IMR-90 (cell line): Measurements from ENCODE around the gene IL3RA. TPM values are rescaled to one million over a fixed set of nuclear protein-coding genes. Genes with fewer than 3 reads are reported as not detected.

ENCODE experiments used
- ATAC-seq: fragments of 200-7000 bp; cut with Tn5 transposase; 2 replicates; pipeline ENCODE4 v1.9.1; 2020; ENCODE audit warnings: low read depth, mild to moderate bottlenecking, moderate library complexity
- BruUV-seq: library from RNA; stranded (reverse); fragments of 400-500 nt; replicated peaks from 2 replicates; lab custom pipeline; 2021; lab: Mats Ljungman, UMichigan
- CTCF ChIA-PET: fragments of 300-600 bp; formaldehyde crosslinking; extraction: SDS; loops from one replicate; lab custom pipeline; 2021; ENCODE audit warnings: antibody characterized with exemption; lab: Yijun Ruan, JAX
- POLR2A ChIA-PET: fragments of 300-600 bp; sonication (Branson Sonifier 250); formaldehyde crosslinking; loops from one replicate; lab custom pipeline; 2022; ENCODE audit warnings: antibody characterized with exemption; ENCODE audit not compliant: unreplicated experiment; lab: Charles Lee
- DNase-seq: peaks from one replicate; pipeline ENCODE4 v3.0.0; 2013
- H2AFZ ChIP-seq: replicated peaks from 2 replicates; pipeline ENCODE3; 2013; ENCODE audit warnings: low read length, mild to moderate bottlenecking; ENCODE audit not compliant: poor library complexity
- H2AK5ac ChIP-seq: 2 replicates; pipeline ENCODE4 v1.6.1; 2013; ENCODE audit warnings: low read depth, low read length, inconsistent platforms
- H2AK9ac ChIP-seq: replicated peaks from 2 replicates; pipeline ENCODE3; 2013; ENCODE audit warnings: mild to moderate bottlenecking, low read depth, low read length, moderate library complexity; ENCODE audit not compliant: poor library complexity
- H2BK120ac ChIP-seq: 2 replicates; pipeline ENCODE4 v1.6.1; 2013; ENCODE audit warnings: low read depth, low read length, inconsistent platforms
- H2BK15ac ChIP-seq: 3 replicates; pipeline ENCODE4 v1.6.1; 2013; ENCODE audit warnings: low read depth, low read length, inconsistent platforms
- H2BK20ac ChIP-seq: 2 replicates; pipeline ENCODE4 v1.6.1; 2013; ENCODE audit warnings: low read depth, mild to moderate bottlenecking, inconsistent platforms, low read length, moderate library complexity
- H2BK5ac ChIP-seq: 2 replicates; pipeline ENCODE4 v1.6.1; 2013; ENCODE audit warnings: mild to moderate bottlenecking, low read depth, low read length, inconsistent platforms; ENCODE audit not compliant: poor library complexity, severe bottlenecking
- H3K14ac ChIP-seq: replicated peaks from 2 replicates; pipeline ENCODE4 v1.6.1; 2013; ENCODE audit warnings: low read depth, low read length, inconsistent platforms
- H3K18ac ChIP-seq: 2 replicates; pipeline ENCODE4 v1.6.1; 2013; ENCODE audit warnings: low read depth, low read length, control low read depth
- H3K23ac ChIP-seq: 2 replicates; pipeline ENCODE4 v1.6.1; 2013; ENCODE audit warnings: low read depth, low read length, inconsistent platforms
- H3K27ac ChIP-seq: 2 replicates; pipeline ENCODE4 v1.5.1; 2013; ENCODE audit warnings: mild to moderate bottlenecking, control low read depth, low read length; ENCODE audit not compliant: insufficient read depth
- H3K27me3 ChIP-seq: 2 replicates; pipeline ENCODE4 v1.6.1; 2013; ENCODE audit warnings: low read length; ENCODE audit not compliant: control insufficient read depth, insufficient read depth
- H3K36me3 ChIP-seq: 2 replicates; pipeline ENCODE4 v1.6.1; 2013; ENCODE audit warnings: low read length, mixed read lengths; ENCODE audit not compliant: control insufficient read depth, insufficient read depth
- H3K4ac ChIP-seq: 2 replicates; pipeline ENCODE4 v1.6.1; 2013; ENCODE audit warnings: low read depth, low read length, inconsistent platforms
- H3K4me1 ChIP-seq: 2 replicates; pipeline ENCODE4 v1.6.1; 2013; ENCODE audit warnings: low read length, mixed read lengths; ENCODE audit not compliant: control insufficient read depth, insufficient read depth
- H3K4me2 ChIP-seq: 2 replicates; pipeline ENCODE4 v1.6.1; 2013; ENCODE audit warnings: low read depth, mild to moderate bottlenecking, control low read depth, low read length, moderate library complexity
- H3K4me3 ChIP-seq: 2 replicates; pipeline ENCODE4 v1.5.1; 2013; ENCODE audit warnings: low read depth, mild to moderate bottlenecking, control low read depth, low read length, moderate library complexity; ENCODE audit not compliant: insufficient read depth
- H3K56ac ChIP-seq: 2 replicates; pipeline ENCODE4 v1.6.1; 2013; ENCODE audit warnings: low read length, inconsistent platforms; ENCODE audit not compliant: insufficient read depth; ENCODE audit errors: extremely low read depth
- H3K79me1 ChIP-seq, 2 experiments: 2 replicates each; pipeline ENCODE4 v1.6.1; 2013; ENCODE audit warnings: low read length in 2 of 2, inconsistent platforms in 1 of 2, low read depth in 1 of 2
- H3K9ac ChIP-seq: 2 replicates; pipeline ENCODE4 v1.6.1; 2013; ENCODE audit warnings: low read depth, low read length, control low read depth
- H3K9me1 ChIP-seq: 2 replicates; pipeline ENCODE4 v1.6.1; 2013; ENCODE audit warnings: low read length, inconsistent platforms; ENCODE audit not compliant: insufficient read depth
- H3K9me3 ChIP-seq: 2 replicates; pipeline ENCODE4 v1.6.1; 2013; ENCODE audit warnings: low read length; ENCODE audit not compliant: control insufficient read depth, insufficient read depth
- H4K20me1 ChIP-seq: 2 replicates; pipeline ENCODE4 v1.6.1; 2013; ENCODE audit warnings: low read length, inconsistent platforms; ENCODE audit not compliant: insufficient read depth
- H4K5ac ChIP-seq: 2 replicates; pipeline ENCODE4 v1.6.1; 2013; ENCODE audit warnings: mild to moderate bottlenecking, low read depth, low read length, control low read depth
- H4K8ac ChIP-seq, 2 experiments: 2 replicates each; pipeline ENCODE4 v1.6.1; 2013; ENCODE audit warnings: low read depth in 2 of 2, low read length in 2 of 2, control low read depth in 1 of 2, inconsistent platforms in 1 of 2
- H4K91ac ChIP-seq: 2 replicates; pipeline ENCODE4 v1.6.1; 2013; ENCODE audit warnings: low read depth, low read length, inconsistent platforms; ENCODE audit not compliant: insufficient read depth
- CHD1 ChIP-seq: IDR thresholded peaks from 2 replicates; pipeline ENCODE4 v1.6.1; 2012; ENCODE audit warnings: low read depth, low read length, improper control_type of control experiment
- CTCF ChIP-seq: conservative IDR thresholded peaks from 2 replicates; pipeline ENCODE4 v1.5.1; 2012; ENCODE audit warnings: mild to moderate bottlenecking, low read depth, low read length, improper control_type of control experiment
- FOS ChIP-seq: fragments of 150-350 bp; IDR thresholded peaks from 2 replicates; pipeline ENCODE4 v1.6.1; 2016; ENCODE audit warnings: low read depth, low read length
- MAFK ChIP-seq: IDR thresholded peaks from 2 replicates; pipeline ENCODE4 v1.6.1; 2012; ENCODE audit warnings: low read depth, low read length, improper control_type of control experiment
- MAZ ChIP-seq: IDR thresholded peaks from 2 replicates; pipeline ENCODE4 v1.6.1; 2012; ENCODE audit warnings: low read depth, mild to moderate bottlenecking, low read length, improper control_type of control experiment, moderate library complexity, borderline replicate concordance
- MXI1 ChIP-seq: IDR thresholded peaks from 2 replicates; pipeline ENCODE4 v1.6.1; 2012; ENCODE audit warnings: low read depth, mild to moderate bottlenecking, low read length, moderate library complexity, borderline replicate concordance
- POLR2A ChIP-seq: IDR thresholded peaks from 2 replicates; pipeline ENCODE4 v1.6.1; 2012; ENCODE audit warnings: mild to moderate bottlenecking, low read depth, low read length
- RFX5 ChIP-seq: IDR thresholded peaks from 2 replicates; pipeline ENCODE4 v1.8.0; 2012; ENCODE audit warnings: low read depth, mild to moderate bottlenecking, low read length, moderate library complexity
- USF2 ChIP-seq: fragments of 150-350 bp; IDR thresholded peaks from 2 replicates; pipeline ENCODE4 v1.6.1; 2017; ENCODE audit warnings: mild to moderate bottlenecking, antibody characterized with exemption, low read length, low read depth
- WGBS, 2 experiments: methylation state at CpG; one replicate each; pipeline versions ENCODE4 v1.1.5 to v1.1.7; 2013; ENCODE audit warnings: missing lambda C conversion rate in 2 of 2; ENCODE audit not compliant: insufficient read length in 1 of 2; ENCODE audit errors: extremely low coverage in 2 of 2; 5-methylcytosine and 5-hydroxymethylcytosine counted together
- dilution Hi-C: fragments of 300-500 bp; cut with HindIII; formaldehyde crosslinking; loops from one replicate; pipeline ENCODE4 v1.14.3; 2018; ENCODE audit warnings: low sequenced_read_pairs; ENCODE audit not compliant: unreplicated experiment
- in situ Hi-C: fragments of 300-500 bp; cut with MboI; formaldehyde crosslinking; loops from 3 replicates; pipeline ENCODE4 v1.14.3; 2019; ENCODE audit warnings: low sequenced_read_pairs, inconsistent platforms, mixed read lengths
- intact Hi-C: fragments of 100-400 bp; cut with micrococcal nuclease; formaldehyde crosslinking; loops from 2 replicates; pipeline ENCODE4 v1.10.0; 2022
- polyA plus RNA-seq, 3 experiments: library from polyadenylated mRNA; depleted of rRNA; stranded (reverse); fragments of >200 nt; gene quantifications; 2 replicates each; pipeline ENCODE4 v1.2.3, GENCODE V29; 2012; ENCODE audit warnings: low replicate concordance in 1 of 3
- total RNA-seq: library from RNA; depleted of rRNA; stranded (reverse); fragments of >200 nt; gene quantifications from 2 replicates; pipeline ENCODE4 v1.2.3, GENCODE V29; 2012

IL3RA gene
- total and polyA plus RNA-seq, 2 of the 4 experiments (the other 2 are of a cell fraction), result not detected

- Histone ChIP-seq H2BK5ac (peak overlapping the region; percentile 73), H3K23ac (0 out of 2 replicates have a peak overlapping the region, but pooled peaks have one; percentile 31), H3K9me1 (peaks cover 6% of the 10 kb centered on the region; the same call in 1 of the 2 replicates), H3K9me3 (no peaks in the 10 kb centered on the region), H4K20me1 (peaks cover 43% of the 10 kb centered on the region), H2AK5ac (peak overlapping the region; percentile 17; the same call in 1 of the 2 replicates), H3K56ac (peak overlapping the region; percentile 61; the same call in 1 of the 2 replicates), H3K36me3 (peaks cover 32% of the 10 kb centered on the region), H3K4me2 (peak overlapping the region; percentile 93), H3K9ac (peak overlapping the region; percentile 96), H3K4me1 (no peaks in the 10 kb centered on the region; the same call in 1 of the 2 replicates), H3K4ac (peak overlapping the region; percentile 91), H3K27me3 (no peaks in the 10 kb centered on the region), H4K5ac (peak overlapping the region; percentile 88), H3K14ac (0 out of 2 replicates have a peak overlapping the region, but pooled peaks have one; percentile 52), H3K4me3 (peak overlapping the region; percentile 85), H3K79me1 (peaks cover 10 to 43% of the 10 kb centered on the region in 2 experiments; a peak in 3 of 4 replicates), H2BK120ac (peak overlapping the region; percentile 6; the same call in 1 of the 2 replicates), H2AK9ac (peak overlapping the region; percentile 99), H2AFZ (peak overlapping the region; percentile 92), H3K27ac (peak overlapping the region; percentile 93), H2BK20ac (no peak overlapping the region), H4K8ac (peak overlapping the region; percentile 89 to 92; a peak in 2 of 4 replicates), H3K18ac (peak overlapping the region; percentile 77; the same call in 1 of the 2 replicates), H2BK15ac (no peak overlapping the region), H4K91ac (peak overlapping the region; percentile 78)
- TF ChIP-seq CTCF (no peak), RFX5 (no peak), FOS (no peak), CHD1 (no peak), MAZ (peak; percentile 85; the same call in 1 of the 2 replicates), MXI1 (peak; percentile 88), USF2 (no peak), POLR2A (no peak), MAFK (no peak)
- in situ Hi-C loops, result no loop called here
- DNase-seq, result peak; percentile 52
- intact Hi-C loops, result loop anchor here (10.0 kb wide), 1 partner anchor 52 kb away; no protein-coding TSS in a partner anchor
- no TSS peak for BruUV-seq
- dilution Hi-C loops, result no loop called here
- ChIA-PET CTCF (no interaction called here), POLR2A (no interaction called here)
- 0% methylated on average over 25 of the region's 76 CpGs; no CpG with 5 or more reads in 1 of the 2 experiments for whole genome bisulfite sequencing, 2 experiments
- ATAC-seq, result peak; percentile 59
Observed at GRCh38 chrX:1392376-1393068, 55.9 kb downstream of the IL3RA start.
